HG02571 (cell line): ENCODE data around the gene ITPRIPL1.
"Not testable (repeated sequence)": the region's sequence is repeated elsewhere in the genome, so short reads cannot be mapped to it uniquely, and the experiment has no call there.

ENCODE experiments used
- ATAC-seq: cut with Tn5 transposase; IDR thresholded peaks from one replicate; pipeline ENCODE4 v1.9.1; 2021; ENCODE audit warnings: mild to moderate bottlenecking, moderate library complexity; ENCODE audit not compliant: unreplicated experiment

The ITPRIPL1 gene, protein sequence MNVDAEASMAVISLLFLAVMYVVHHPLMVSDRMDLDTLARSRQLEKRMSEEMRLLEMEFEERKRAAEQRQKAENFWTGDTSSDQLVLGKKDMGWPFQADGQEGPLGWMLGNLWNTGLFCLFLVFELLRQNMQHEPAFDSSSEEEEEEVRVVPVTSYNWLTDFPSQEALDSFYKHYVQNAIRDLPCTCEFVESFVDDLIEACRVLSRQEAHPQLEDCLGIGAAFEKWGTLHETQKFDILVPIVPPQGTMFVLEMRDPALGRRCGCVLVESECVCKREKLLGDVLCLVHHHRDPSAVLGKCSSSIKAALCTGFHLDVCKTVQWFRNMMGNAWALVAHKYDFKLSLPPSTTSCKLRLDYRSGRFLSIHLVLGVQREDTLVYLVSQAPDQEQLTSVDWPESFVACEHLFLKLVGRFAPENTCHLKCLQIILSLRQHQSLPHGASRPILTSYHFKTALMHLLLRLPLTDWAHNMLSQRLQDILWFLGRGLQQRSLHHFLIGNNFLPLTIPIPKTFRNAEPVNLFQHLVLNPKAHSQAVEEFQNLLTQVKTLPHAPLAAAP

GRCh38 chr2:96325041-96325883, at the start of gene ITPRIPL1:
Gene ITPRIPL1 (plus strand): TSS chr2:96325317. CDS start chr2:96325840, 523 bp downstream.
- ATAC-seq, result no peak

DNA sequence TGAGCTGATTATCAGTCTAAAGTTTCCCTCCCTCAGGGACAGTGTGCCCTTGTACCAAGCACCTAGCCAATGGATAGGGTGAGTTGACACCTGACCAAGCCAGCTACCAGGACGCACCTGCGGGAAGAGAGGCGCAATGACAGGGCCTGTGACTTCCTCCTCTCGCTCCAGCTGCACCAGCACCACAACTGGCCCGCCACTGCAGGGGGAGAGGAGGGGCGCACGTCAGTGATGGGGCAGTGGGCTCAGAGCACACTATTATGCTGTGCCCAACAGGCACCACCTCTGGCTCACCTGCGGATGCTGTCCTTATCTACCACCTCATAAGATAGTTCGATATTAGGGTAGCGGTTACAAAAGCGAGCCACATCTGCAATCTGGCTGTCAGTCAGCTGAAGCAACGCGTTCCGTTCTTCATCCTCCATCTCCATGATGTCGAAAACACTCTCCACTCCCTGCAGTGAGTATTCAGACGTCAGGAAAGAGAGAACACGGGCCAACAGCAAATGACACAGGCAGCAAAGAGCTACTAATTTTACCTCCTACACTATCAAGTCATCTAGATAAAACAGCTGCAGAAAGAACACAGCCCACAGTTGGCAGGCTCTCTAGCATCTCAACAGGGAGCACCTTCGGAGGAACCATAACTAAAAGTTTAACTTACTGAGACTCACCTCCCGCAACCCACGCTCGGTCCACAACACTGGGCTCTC, 48.2 kb upstream of the ITPRIPL1 start:
- no peak for ATAC-seq

DNA sequence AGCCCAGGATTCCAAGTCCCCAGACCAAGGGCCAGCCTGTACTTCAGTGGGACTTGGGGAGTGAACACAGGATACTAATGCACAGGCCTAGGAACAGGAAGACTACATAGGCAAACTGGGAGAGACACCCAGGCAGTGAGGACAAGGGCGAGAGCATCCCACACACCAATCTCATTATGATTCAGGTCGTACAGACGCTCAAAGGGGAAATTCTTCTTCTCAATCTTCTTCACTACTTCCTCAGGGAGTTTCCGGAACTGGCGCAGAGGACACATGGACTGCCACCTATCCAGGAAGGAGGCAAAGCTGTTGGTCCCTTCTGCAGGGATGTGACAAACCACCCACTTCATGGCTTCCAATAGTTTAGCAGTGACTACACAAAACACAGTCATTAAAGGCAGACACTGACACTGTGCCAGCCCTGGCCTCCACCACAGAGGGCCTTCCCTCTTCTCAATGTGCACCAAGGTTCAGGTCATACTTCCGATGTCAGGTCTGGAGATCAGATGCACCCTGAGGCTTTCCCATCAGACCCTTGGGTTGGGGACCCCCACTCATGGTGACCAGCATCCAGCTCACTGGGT, 37.8 kb upstream of the ITPRIPL1 start:
- ATAC-seq, result no peak

GRCh38 chr2:96291751-96292150, 33.4 kb upstream of the ITPRIPL1 start:
- ATAC-seq, result no peak

GRCh38 chr2:96294271-96294670, 30.8 kb upstream of the ITPRIPL1 start:
- ATAC-seq, result not testable (repeated sequence)

DNA sequence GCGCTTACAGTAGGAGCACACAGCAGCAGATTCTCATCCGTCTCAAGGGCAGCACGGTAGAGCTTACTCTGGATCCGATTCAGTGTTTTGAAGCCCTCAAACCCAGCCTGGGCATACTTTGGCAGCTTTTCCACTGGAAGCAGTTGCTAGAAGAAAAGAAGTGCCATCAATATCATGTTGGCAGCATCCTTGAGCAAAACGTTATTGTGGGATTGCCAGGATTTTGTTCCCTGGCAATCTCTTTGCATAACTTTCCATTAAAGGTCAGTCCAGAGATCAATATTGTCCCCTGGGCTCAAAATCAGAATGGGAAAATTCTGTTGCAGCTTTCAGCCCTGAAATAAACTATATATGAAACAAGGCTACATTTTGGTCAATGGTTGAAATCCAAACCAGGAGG, 28.2 kb upstream of the ITPRIPL1 start:
- no peak for ATAC-seq

DNA sequence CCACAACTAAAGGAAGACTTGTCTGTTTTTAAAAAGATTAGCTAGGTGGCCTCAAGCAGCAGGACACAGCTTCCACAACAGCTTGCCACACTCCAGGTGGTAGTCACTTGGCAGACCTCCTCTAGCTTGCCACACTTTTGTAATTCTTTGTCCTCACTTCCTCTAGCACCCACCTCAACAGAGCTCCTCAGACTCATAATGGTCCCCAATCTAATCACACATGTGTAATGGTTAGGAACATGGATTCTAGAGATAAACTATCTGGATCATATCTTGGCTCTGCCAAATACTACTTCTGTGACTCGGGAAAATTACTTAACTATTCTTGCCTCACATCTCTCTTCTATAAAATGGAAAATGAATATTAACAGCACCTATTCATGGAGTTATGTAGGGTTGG, 23.3 kb upstream of the ITPRIPL1 start:
- ATAC-seq, result no peak

GRCh38 chr2:96304606-96305005, 20.5 kb upstream of the ITPRIPL1 start:
- no peak for ATAC-seq

GRCh38 chr2:96305091-96305978, 19.8 kb upstream of the ITPRIPL1 start, which contains the start of gene SNRNP200:
Gene SNRNP200 (minus strand): TSS chr2:96305546. CDS start chr2:96305437, 109 bp downstream.
- peak; percentile 88 for ATAC-seq

GRCh38 chr2:96305979-96306308, 19.2 kb upstream of the ITPRIPL1 start:
- no peak for ATAC-seq

DNA sequence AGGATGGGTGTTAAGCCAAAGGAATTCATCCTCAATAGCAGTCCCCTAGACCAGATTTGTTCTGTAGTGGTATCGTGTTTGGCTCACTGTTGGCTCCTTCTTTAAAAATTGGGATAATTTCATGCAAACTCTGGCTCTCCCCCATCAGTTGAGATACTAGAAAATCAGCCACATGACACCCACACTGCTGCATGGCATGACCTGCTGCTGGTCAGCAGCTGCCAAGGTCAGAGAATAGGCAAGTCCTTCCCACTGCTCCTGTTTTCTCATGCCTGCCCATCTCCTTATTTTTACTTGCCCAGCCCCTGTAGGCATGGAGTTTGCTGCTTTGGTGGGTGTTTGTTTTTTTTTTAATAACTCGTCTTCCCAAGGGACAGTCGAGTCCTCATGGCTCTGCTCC, 18.7 kb upstream of the ITPRIPL1 start:
- no peak for ATAC-seq

GRCh38 chr2:96308248-96308647, 16.9 kb upstream of the ITPRIPL1 start:
- ATAC-seq, result no peak

- ATAC-seq, result no peak
Observed at GRCh38 chr2:96315005-96315399, 10.1 kb upstream of the ITPRIPL1 start.

DNA sequence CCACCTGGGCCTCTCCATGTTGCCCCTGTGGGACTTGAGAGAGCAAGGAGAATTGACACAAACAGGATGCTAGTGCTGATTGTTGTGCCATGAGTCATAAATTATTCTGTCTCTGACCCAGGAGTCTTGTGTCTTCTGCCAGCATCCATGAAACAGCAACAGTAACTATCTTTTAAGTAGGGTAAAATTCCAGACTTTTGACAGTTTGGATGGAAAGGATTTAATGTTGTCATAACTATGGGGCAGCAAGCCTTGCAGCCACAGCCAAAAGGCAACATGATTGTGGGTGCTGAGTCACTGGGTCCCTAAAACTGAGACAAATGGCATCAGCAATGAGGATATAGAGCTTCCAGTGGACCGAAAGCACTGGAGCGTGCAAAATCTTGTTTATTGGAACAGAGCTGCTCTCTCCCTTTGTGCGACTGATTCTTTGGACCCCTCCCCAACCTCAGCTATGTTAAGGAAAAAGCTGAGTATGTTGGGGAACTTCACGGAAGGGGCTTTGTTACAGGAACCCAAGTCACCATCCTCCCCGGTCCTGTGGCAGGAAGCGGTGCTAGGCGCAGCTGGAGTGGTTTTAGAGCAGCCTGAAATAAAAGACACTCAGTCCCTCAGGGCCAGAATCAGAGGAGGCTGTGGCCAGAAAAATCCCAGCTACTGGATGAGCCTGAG, 9.6 kb upstream of the ITPRIPL1 start:
- no peak for ATAC-seq

DNA sequence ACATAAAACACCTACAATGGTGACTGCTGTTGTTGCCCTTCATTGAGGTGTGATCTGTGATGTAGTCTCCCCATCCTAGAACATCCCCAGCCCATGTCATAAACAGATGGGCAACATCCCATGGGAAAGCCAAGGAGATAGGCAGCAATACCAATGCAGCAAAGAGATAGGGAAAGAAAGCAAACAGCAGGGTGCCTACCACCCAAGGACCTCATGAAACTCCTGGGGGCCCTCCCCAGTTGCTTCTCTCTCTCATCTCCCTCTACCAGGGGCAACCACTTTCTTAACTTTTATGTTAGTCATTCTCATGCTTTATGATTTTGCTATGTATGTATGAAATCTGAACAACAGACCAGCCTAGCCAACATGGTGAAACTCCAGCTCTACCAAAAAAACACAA, 8.1 kb upstream of the ITPRIPL1 start:
- no peak for ATAC-seq

- ATAC-seq, result no peak
Observed at GRCh38 chr2:96317584-96317997, 7.5 kb upstream of the ITPRIPL1 start.

- no peak for ATAC-seq
Observed at GRCh38 chr2:96318723-96319122, 6.4 kb upstream of the ITPRIPL1 start.

DNA sequence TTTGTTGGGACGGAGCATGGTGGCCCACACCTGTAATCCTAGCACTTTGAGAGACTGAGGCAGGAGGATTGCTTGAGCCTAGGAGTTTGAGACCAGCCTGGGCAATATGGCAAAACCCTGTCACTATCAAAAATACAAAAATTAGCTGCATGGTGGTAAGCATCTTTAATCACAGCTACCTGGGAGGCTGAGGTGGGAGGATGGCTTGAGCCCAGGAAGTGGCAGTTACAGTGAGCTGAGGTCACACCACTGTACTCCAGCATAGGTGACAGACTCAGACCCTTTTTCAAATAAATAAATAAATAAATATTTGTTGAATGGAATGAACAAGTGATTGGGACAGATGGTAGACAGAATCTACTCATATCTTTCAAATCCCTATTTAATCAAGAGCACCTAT, 5.7 kb upstream of the ITPRIPL1 start:
- no peak for ATAC-seq

GRCh38 chr2:96320326-96320725, 4.8 kb upstream of the ITPRIPL1 start:
- no peak for ATAC-seq
